H9 (cell line): ENCODE measurements around the gene WDFY3. TPM values are rescaled to one million over a fixed set of nuclear protein-coding genes. Genes with fewer than 3 reads are reported as not detected.

Experiments used
- DNase-seq: peaks from one replicate; pipeline ENCODE4 v3.0.0-alpha.2; 2017
- H2AFZ ChIP-seq: one replicate; pipeline ENCODE4 v1.6.1; 2013; ENCODE audit warnings: mild to moderate bottlenecking, low read length, control low read depth, moderate library complexity
- H2AK5ac ChIP-seq: 2 replicates; pipeline ENCODE4 v1.6.1; 2013; ENCODE audit warnings: low read length, control low read depth, mixed read lengths; ENCODE audit not compliant: insufficient read length
- H2BK120ac ChIP-seq: one replicate; pipeline ENCODE4 v1.6.1; 2013; ENCODE audit warnings: low read depth, mild to moderate bottlenecking, low read length, control low read depth, inconsistent platforms; ENCODE audit not compliant: poor library complexity, severe bottlenecking
- H2BK12ac ChIP-seq: 2 replicates; pipeline ENCODE4 v1.6.1; 2013; ENCODE audit warnings: low read length, control low read depth, mixed read lengths, low read depth; ENCODE audit not compliant: insufficient read length
- H2BK15ac ChIP-seq: 2 replicates; pipeline ENCODE4 v1.6.1; 2013; ENCODE audit warnings: low read depth, low read length, control low read depth
- H2BK20ac ChIP-seq: one replicate; pipeline ENCODE4 v1.6.1; 2013; ENCODE audit warnings: low read depth, mild to moderate bottlenecking, low read length, control low read depth, inconsistent platforms; ENCODE audit not compliant: poor library complexity, severe bottlenecking
- H2BK5ac ChIP-seq: 2 replicates; pipeline ENCODE4 v1.6.1; 2013; ENCODE audit warnings: low read length, control low read depth, mixed read lengths; ENCODE audit not compliant: insufficient read length
- H3K14ac ChIP-seq: 2 replicates; pipeline ENCODE4 v1.6.1; 2013; ENCODE audit warnings: low read length, control low read depth; ENCODE audit not compliant: insufficient read depth
- H3K18ac ChIP-seq: 2 replicates; pipeline ENCODE4 v1.6.1; 2013; ENCODE audit warnings: low read depth, mild to moderate bottlenecking, mixed read lengths, low read length, control low read depth; ENCODE audit not compliant: insufficient read length
- H3K23ac ChIP-seq: 2 replicates; pipeline ENCODE4 v1.6.1; 2013; ENCODE audit warnings: low read length, control low read depth, mixed read lengths, low read depth; ENCODE audit not compliant: insufficient read length
- H3K23me2 ChIP-seq: 2 replicates; pipeline ENCODE4 v1.6.1; 2013; ENCODE audit warnings: low read depth, mild to moderate bottlenecking, mixed read lengths, low read length, control low read depth; ENCODE audit not compliant: insufficient read length, poor library complexity, severe bottlenecking
- H3K27ac ChIP-seq: 2 replicates; pipeline ENCODE4 v1.5.1; 2013; ENCODE audit warnings: low read length, control low read depth, mixed read lengths, low read depth; ENCODE audit not compliant: insufficient read length
- H3K27me3 ChIP-seq: 2 replicates; pipeline ENCODE4 v1.6.1; 2013; ENCODE audit warnings: low read length, control low read depth, inconsistent platforms; ENCODE audit not compliant: insufficient read depth
- H3K4ac ChIP-seq: 2 replicates; pipeline ENCODE4 v1.6.1; 2013; ENCODE audit warnings: low read depth, mild to moderate bottlenecking, control low read depth, inconsistent platforms, low read length, moderate library complexity
- H3K4me1 ChIP-seq: 2 replicates; pipeline ENCODE4 v1.6.1; 2013; ENCODE audit warnings: low read length, control low read depth, inconsistent platforms; ENCODE audit not compliant: insufficient read depth
- H3K4me2 ChIP-seq: 2 replicates; pipeline ENCODE4 v1.6.1; 2013; ENCODE audit warnings: low read length, control low read depth, mixed read lengths; ENCODE audit not compliant: insufficient read length, insufficient read depth
- H3K56ac ChIP-seq: 2 replicates; pipeline ENCODE4 v1.6.1; 2013; ENCODE audit warnings: low read depth, mild to moderate bottlenecking, mixed read lengths, low read length, control low read depth; ENCODE audit not compliant: insufficient read length
- H3K79me1 ChIP-seq: 2 replicates; pipeline ENCODE4 v1.6.1; 2013; ENCODE audit warnings: low read depth, mild to moderate bottlenecking, moderate library complexity, low read length, control low read depth, inconsistent platforms; ENCODE audit not compliant: insufficient read depth, poor library complexity, severe bottlenecking
- H3K79me2 ChIP-seq: 2 replicates; pipeline ENCODE4 v1.6.1; 2013; ENCODE audit warnings: low read length, control low read depth, inconsistent platforms; ENCODE audit not compliant: insufficient read depth
- H3K9ac ChIP-seq: 2 replicates; pipeline ENCODE4 v1.6.1; 2013; ENCODE audit warnings: low read length, control low read depth, mixed read lengths; ENCODE audit not compliant: insufficient read length; ENCODE audit errors: extremely low read depth
- H3K9me3 ChIP-seq: one replicate; pipeline ENCODE4 v1.6.1; 2013; ENCODE audit warnings: low read depth, low read length, inconsistent platforms; ENCODE audit not compliant: control insufficient read depth
- H3T11ph ChIP-seq: one replicate; pipeline ENCODE4 v1.6.1; 2013; ENCODE audit warnings: mild to moderate bottlenecking, low read length, control low read depth, inconsistent platforms
- H4K20me1 ChIP-seq: one replicate; pipeline ENCODE4 v1.6.1; 2013; ENCODE audit not compliant: control insufficient read depth, insufficient read length, insufficient read depth
- H4K5ac ChIP-seq: 2 replicates; pipeline ENCODE4 v1.6.1; 2013; ENCODE audit warnings: low read depth, mild to moderate bottlenecking, mixed read lengths, low read length, control low read depth; ENCODE audit not compliant: insufficient read length
- H4K8ac ChIP-seq: replicated peaks from 2 replicates; pipeline ENCODE4 v1.6.1; 2013; ENCODE audit warnings: low read length, control low read depth, mixed read lengths, low read depth; ENCODE audit not compliant: insufficient read length
- H4K91ac ChIP-seq: 2 replicates; pipeline ENCODE4 v1.6.1; 2013; ENCODE audit warnings: low read depth, mild to moderate bottlenecking, moderate library complexity, mixed read lengths, low read length, control low read depth; ENCODE audit not compliant: insufficient read length
- H3K27ac Mint-ChIP-seq, 3 experiments: 2 replicates in 2 of 3; 3 replicates in 1 of 3; pipeline ENCODE4 v1.8.0; 2020 to 2021; ENCODE audit warnings: mixed read lengths in 3 of 3, mild to moderate bottlenecking in 1 of 3, moderate library complexity in 1 of 3
- H3K27me3 Mint-ChIP-seq: 2 replicates; pipeline ENCODE4 v1.8.0; 2021; ENCODE audit warnings: low read depth, mild to moderate bottlenecking, moderate library complexity, mixed read lengths
- H3K36me3 Mint-ChIP-seq, 3 experiments: 2 replicates in 2 of 3; 3 replicates in 1 of 3; pipeline ENCODE4 v1.8.0; 2020 to 2021; ENCODE audit warnings: low read depth in 3 of 3, mixed read lengths in 3 of 3; ENCODE audit not compliant: insufficient read depth in 1 of 3
- H3K4me1 Mint-ChIP-seq, 2 experiments: 2 replicates each; pipeline ENCODE4 v1.8.0; 2020; ENCODE audit warnings: mixed read lengths in 2 of 2
- H3K4me3 Mint-ChIP-seq, 2 experiments: 2 replicates in 1 of 2; 3 replicates in 1 of 2; pipeline ENCODE4 v1.8.0; 2020 to 2021; ENCODE audit warnings: mild to moderate bottlenecking in 2 of 2, mixed read lengths in 2 of 2, moderate library complexity in 1 of 2
- H3K9me3 Mint-ChIP-seq, 2 experiments: 2 replicates in 1 of 2; 3 replicates in 1 of 2; pipeline ENCODE4 v1.8.0; 2020; ENCODE audit warnings: mild to moderate bottlenecking in 2 of 2, mixed read lengths in 2 of 2, moderate library complexity in 1 of 2
- CTCF ChIP-seq: fragments of 200-600 bp; sonication (generic); conservative IDR thresholded peaks from 3 replicates; pipeline ENCODE4 v1.8.0; 2021; ENCODE audit warnings: antibody characterized with exemption, mild to moderate bottlenecking
- WGBS: extraction: QIAGEN DNeasy Blood & Tissue Kit; methylation state at CpG from one replicate; pipeline ENCODE4 v1.1.7; 2013; ENCODE audit warnings: missing lambda C conversion rate, low lambda C conversion rate, mixed read lengths; ENCODE audit not compliant: insufficient read length; ENCODE audit errors: extremely low coverage; 5-methylcytosine and 5-hydroxymethylcytosine counted together
- total RNA-seq: library from RNA; stranded (reverse); gene quantifications from 2 replicates; pipeline ENCODE4 v1.2.1, GENCODE V29; 2021

The WDFY3 gene
- total RNA-seq, 1 experiment from 2014 or later: 54.6 TPM

GRCh38 chr4:84681486-84682274, 284.8 kb downstream of the WDFY3 start:
- Histone ChIP-seq H3K4me2 (no peak overlapping the region), H3K27me3 (no peaks in the 10 kb centered on the region)
- no CpG with 5 or more reads among the region's 2 CpGs for WGBS

More at GRCh38 chr4:84681486-84682274, 284.8 kb downstream of the WDFY3 start:
- H4K20me1 ChIP-seq: no peaks in the 10 kb centered on the region
- no peak overlapping the region for H2BK5ac ChIP-seq
- H4K91ac ChIP-seq: no peak overlapping the region
- peaks cover 4 to 12% of the 10 kb centered on the region in 2 experiments; a peak in 3 of 4 replicates for H3K4me1 Mint-ChIP-seq
- no peak overlapping the region for H2BK15ac ChIP-seq
- no peak overlapping the region for H4K5ac ChIP-seq
- no peak overlapping the region for H2BK120ac ChIP-seq
- no peak overlapping the region for H3K4me3 Mint-ChIP-seq
- H2BK12ac ChIP-seq: no peak overlapping the region
- no peaks in the 10 kb centered on the region for H3K27me3 Mint-ChIP-seq
- no peak overlapping the region for H3K18ac ChIP-seq
- H3K27ac Mint-ChIP-seq: peak overlapping the region in 1 of 3 experiments; percentile 30; a peak in 1 of 7 replicates
- no peaks in the 10 kb centered on the region for H3K23me2 ChIP-seq
- no peak overlapping the region for H3K27ac ChIP-seq
- no peaks in the 10 kb centered on the region for H3K9me3 Mint-ChIP-seq
- no peak overlapping the region for H3K23ac ChIP-seq
- DNase-seq: no peak
- no peaks in the 10 kb centered on the region for H3K9me3 ChIP-seq
- no peaks in the 10 kb centered on the region for H3K79me2 ChIP-seq
- H3K14ac ChIP-seq: no peak overlapping the region
- no peak overlapping the region for H2AK5ac ChIP-seq
- no peak overlapping the region for H3K56ac ChIP-seq
- H3K9ac ChIP-seq: no peak overlapping the region
- H4K8ac ChIP-seq: no peak overlapping the region
- H2BK20ac ChIP-seq: no peak overlapping the region
- no peaks in the 10 kb centered on the region for H3K79me1 ChIP-seq
- no peak overlapping the region for H3T11ph ChIP-seq
- H3K4ac ChIP-seq: no peak overlapping the region
- no peak overlapping the region for H2AFZ ChIP-seq
- H3K4me1 ChIP-seq: no peaks in the 10 kb centered on the region
- no peak for TF ChIP-seq CTCF
- H3K36me3 Mint-ChIP-seq: peaks cover 26 to 65% (median 64%) of the 10 kb centered on the region in 3 experiments; a peak in 6 of 7 replicates
